ENCODE results near the gene FBXO34. TPM values are rescaled to one million over a fixed set of nuclear protein-coding genes. Genes with fewer than 3 reads are reported as not detected.

FBXO34 gene
- total and polyA plus RNA-seq, 10 of the 15 experiments (the other 5 are each of a cell fraction or from before 2014, with no cell fraction given): 5.6 to 22.8 (median 17.6) TPM

DNA sequence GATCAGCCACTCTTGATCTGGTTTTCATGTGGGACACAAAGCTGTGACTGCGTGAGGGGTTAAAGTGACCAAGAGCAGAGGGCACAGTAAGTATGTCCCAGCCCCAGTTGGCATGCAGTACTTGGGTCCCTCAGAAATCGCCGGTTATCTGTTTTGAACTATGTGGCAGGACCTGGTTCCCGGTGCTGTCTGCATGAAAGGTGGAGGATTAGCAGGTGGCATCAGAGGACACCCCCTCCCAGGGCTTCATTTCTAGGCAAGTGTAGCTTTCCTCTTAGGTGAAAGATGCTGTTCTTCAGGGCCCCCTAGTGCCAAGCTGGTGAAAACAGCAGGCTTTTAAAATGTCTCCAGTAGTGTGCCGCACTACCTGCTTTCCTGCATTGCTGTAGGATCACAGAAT, 83.3 kb downstream of the FBXO34 start:
- ChIA-PET POLR2A (interaction anchor here (0.6 to 1.3 kb wide), 3 partner anchors 82 to 233 kb away, joined by 4 to 5 read pairs (median 5); no protein-coding TSS in a partner anchor), RAD21 (ENCODE audit: unreplicated experiment) (interaction anchor here (0.7 to 7.4 kb wide), 25 partner anchors 8 to 1120 kb away, joined by 3 to 65 read pairs (median 5); partner anchors contain the start of genes DLGAP5, FBXO34 and MAPK1IP1L), SMC1A (ENCODE audit: uncharacterized antibody, unreplicated experiment) (interaction anchor here (0.6 to 12.7 kb wide), 30 partner anchors 9 to 162 kb away, joined by 3 to 161 read pairs (median 5); partner anchors contain the start of gene FBXO34), CTCF (interaction anchor here (0.6 to 13.6 kb wide), 47 partner anchors 9 to 303 kb away, joined by 3 to 255 read pairs (median 6); partner anchors contain the start of genes DLGAP5, FBXO34 and MAPK1IP1L)
- Histone ChIP-seq H3K4me3 (no peak overlapping the region), H3K36me3 (ENCODE audit: control insufficient read depth in 2 of 2, insufficient read depth in 2 of 2, low read length in 1 of 2) (peaks cover 7 to 16% of the 10 kb centered on the region in 2 experiments), H3K9me3 (replicated peaks; ENCODE audit: control insufficient read depth, insufficient read depth, low read length) (no peaks in the 10 kb centered on the region), H3K79me2 (ENCODE audit: control insufficient read depth, insufficient read depth, low read length) (no peaks in the 10 kb centered on the region; the same call in 1 of the 2 replicates), H3K4me1 (ENCODE audit: control insufficient read depth, insufficient read depth, low read length) (peaks cover 2% of the 10 kb centered on the region), H3K27ac (ENCODE audit: control insufficient read depth, insufficient read depth) (no peak overlapping the region), H3K27me3 (replicated peaks in 1 of 2; ENCODE audit: control insufficient read depth in 2 of 2, insufficient read depth in 2 of 2, low read length in 1 of 2) (no peaks in the 10 kb centered on the region), H3K9ac (ENCODE audit: control insufficient read depth, insufficient read depth, low read length) (no peak overlapping the region), H2AFZ (ENCODE audit: control insufficient read depth, low read depth, low read length) (no peak overlapping the region), H3K4me2 (ENCODE audit: control insufficient read depth, insufficient read depth) (no peak overlapping the region), H4K20me1 (ENCODE audit: control insufficient read depth, insufficient read depth) (no peaks in the 10 kb centered on the region)
- DNase-seq (ENCODE audit: low read depth, low spot score) (no peak), ATAC-seq (peak; percentile 97), FAIRE-seq (peak; percentile 79)
- no peak for TF ChIP-seq RUNX3 (IDR thresholded peaks at IDR 0.05; ENCODE audit: low read length)
- TF ChIP-seq, protein P1, sequence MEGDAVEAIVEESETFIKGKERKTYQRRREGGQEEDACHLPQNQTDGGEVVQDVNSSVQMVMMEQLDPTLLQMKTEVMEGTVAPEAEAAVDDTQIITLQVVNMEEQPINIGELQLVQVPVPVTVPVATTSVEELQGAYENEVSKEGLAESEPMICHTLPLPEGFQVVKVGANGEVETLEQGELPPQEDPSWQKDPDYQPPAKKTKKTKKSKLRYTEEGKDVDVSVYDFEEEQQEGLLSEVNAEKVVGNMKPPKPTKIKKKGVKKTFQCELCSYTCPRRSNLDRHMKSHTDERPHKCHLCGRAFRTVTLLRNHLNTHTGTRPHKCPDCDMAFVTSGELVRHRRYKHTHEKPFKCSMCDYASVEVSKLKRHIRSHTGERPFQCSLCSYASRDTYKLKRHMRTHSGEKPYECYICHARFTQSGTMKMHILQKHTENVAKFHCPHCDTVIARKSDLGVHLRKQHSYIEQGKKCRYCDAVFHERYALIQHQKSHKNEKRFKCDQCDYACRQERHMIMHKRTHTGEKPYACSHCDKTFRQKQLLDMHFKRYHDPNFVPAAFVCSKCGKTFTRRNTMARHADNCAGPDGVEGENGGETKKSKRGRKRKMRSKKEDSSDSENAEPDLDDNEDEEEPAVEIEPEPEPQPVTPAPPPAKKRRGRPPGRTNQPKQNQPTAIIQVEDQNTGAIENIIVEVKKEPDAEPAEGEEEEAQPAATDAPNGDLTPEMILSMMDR (IDR thresholded peaks at IDR 0.05 in 2 of 3, conservative IDR thresholded peaks at IDR 0.05 in 1 of 3; ENCODE audit: control insufficient read depth in 2 of 3, extremely low read depth in 1 of 3, insufficient read depth in 1 of 3, low read depth in 3 of 3, low read length in 3 of 3): peak; percentile 70 to 85 (median 72)
- TF ChIP-seq SMC3 (IDR thresholded peaks at IDR 0.05; ENCODE audit: borderline replicate concordance, low read length): peak; percentile 78; the same call in 1 of the 2 replicates
- 0 out of 2 replicates have a peak, but pooled peaks have one; percentile 22 for TF ChIP-seq SMARCA5 (IDR thresholded peaks at IDR 0.05)
- TF ChIP-seq RAD21 (IDR thresholded peaks at IDR 0.05; ENCODE audit: insufficient read depth, low read depth, low read length): peak; percentile 93
- TF ChIP-seq MEF2A (IDR thresholded peaks at IDR 0.05; ENCODE audit: insufficient read depth, low read depth, low read length): no peak
- 0 out of 2 replicates have a peak, but pooled peaks have one; percentile 10 for TF ChIP-seq BACH1 (IDR thresholded peaks at IDR 0.05; ENCODE audit: borderline replicate concordance)
- intact Hi-C loops (cut with micrococcal nuclease; ENCODE audit: unreplicated experiment): loop anchor here (1.0 kb wide), 3 partner anchors 83 to 141 kb away; partner anchors contain the start of gene FBXO34
- no TSS peak for BruUV-seq (replicated peaks)
- in situ Hi-C loops (cut with MboI): loop anchor here (5.0 kb wide), 1 partner anchor 82 kb away; the partner anchor contains the start of gene FBXO34
- WGBS (ENCODE audit: insufficient coverage, insufficient replicate concordance, low lambda C conversion rate, missing lambda C conversion rate): 97% methylated on average over 5 of the region's 5 CpGs

All from GM12878 (cell line).